GM12878 (cell line): Measurements from ENCODE around the gene GPR155. TPM values are rescaled to one million over a fixed set of nuclear protein-coding genes. Genes with fewer than 3 reads are reported as not detected.

Experiments used
- ATAC-seq: fragments of 200-7000 bp; cut with Tn5 transposase; 3 replicates; pipeline ENCODE4 v1.9.1; 2020; ENCODE audit warnings: mild to moderate bottlenecking, moderate library complexity
- BruUV-seq: library from RNA; stranded (reverse); fragments of 400-500 nt; replicated peaks from 2 replicates; lab custom pipeline; 2021; lab: Mats Ljungman, UMichigan
- CTCF ChIA-PET: fragments of 300-600 bp; sonication (Branson Sonifier 250); formaldehyde crosslinking; extraction: SDS; loops from one replicate; lab custom pipeline; 2021; ENCODE audit warnings: inconsistent platforms; lab: Yijun Ruan, JAX
- POLR2A ChIA-PET: fragments of 350-600 bp; formaldehyde crosslinking; extraction: SDS; loops from one replicate; lab custom pipeline; 2021; ENCODE audit warnings: inconsistent platforms; lab: Charles Lee
- RAD21 ChIA-PET: fragments of 300-600 bp; sonication (Branson Sonifier 250); formaldehyde crosslinking; loops from one replicate; lab custom pipeline; 2023; ENCODE audit warnings: antibody characterized with exemption; ENCODE audit not compliant: unreplicated experiment; lab: Charles Lee
- SMC1A ChIA-PET: fragments of 300-600 bp; sonication (Branson Sonifier 250); formaldehyde crosslinking; loops from one replicate; lab custom pipeline; 2023; ENCODE audit not compliant: unreplicated experiment, uncharacterized antibody; lab: Charles Lee
- DNase-seq: peaks from one replicate; pipeline ENCODE4 v3.0.0-alpha.2; 2011; ENCODE audit warnings: low read depth, low spot score
- FAIRE-seq: peaks from 3 replicates; lab custom pipeline; 2011; peaks lifted over from hg19 to GRCh38; lab: Jason Lieb, UNC
- H2AFZ ChIP-seq: 2 replicates; pipeline ENCODE4 v1.6.0; 2011; ENCODE audit warnings: low read depth, low read length, control low read depth; ENCODE audit not compliant: control insufficient read depth
- H3K27ac ChIP-seq: 2 replicates; pipeline ENCODE4 v1.5.1; 2011; ENCODE audit warnings: control low read depth; ENCODE audit not compliant: control insufficient read depth, insufficient read depth
- H3K27me3 ChIP-seq, 2 experiments: replicated peaks in 1 of 2; 2 replicates each; pipeline versions ENCODE4 v1.6.0 to v1.6.1; 2011; ENCODE audit warnings: low read length in 1 of 2; ENCODE audit not compliant: control insufficient read depth in 2 of 2, insufficient read depth in 2 of 2
- H3K36me3 ChIP-seq, 2 experiments: 2 replicates each; pipeline ENCODE4 v1.5.1; 2011; ENCODE audit warnings: low read length in 1 of 2; ENCODE audit not compliant: control insufficient read depth in 2 of 2, insufficient read depth in 2 of 2
- H3K4me1 ChIP-seq: 2 replicates; pipeline ENCODE4 v1.6.1; 2011; ENCODE audit warnings: mild to moderate bottlenecking, low read length, moderate library complexity, mixed read lengths; ENCODE audit not compliant: control insufficient read depth, insufficient read depth
- H3K4me2 ChIP-seq: 2 replicates; pipeline ENCODE4 v1.6.0; 2011; ENCODE audit warnings: control low read depth; ENCODE audit not compliant: control insufficient read depth, insufficient read depth
- H3K4me3 ChIP-seq: fragments of 200-600 bp; sonication (generic); 2 replicates; pipeline ENCODE4 v1.5.1; 2016
- H3K79me2 ChIP-seq: 2 replicates; pipeline ENCODE4 v1.6.0; 2011; ENCODE audit warnings: low read length; ENCODE audit not compliant: control insufficient read depth, insufficient read depth
- H3K9ac ChIP-seq: 2 replicates; pipeline ENCODE4 v1.8.0; 2011; ENCODE audit warnings: low read length, control low read depth, mixed read lengths; ENCODE audit not compliant: control insufficient read depth, insufficient read depth
- H3K9me3 ChIP-seq: replicated peaks from 3 replicates; pipeline ENCODE4 v1.5.1; 2011; ENCODE audit warnings: mild to moderate bottlenecking, low read length; ENCODE audit not compliant: control insufficient read depth, insufficient read depth
- H4K20me1 ChIP-seq: 2 replicates; pipeline ENCODE4 v1.6.0; 2011; ENCODE audit not compliant: control insufficient read depth, insufficient read depth
- CEBPZ ChIP-seq: fragments of 150-350 bp; IDR thresholded peaks from 2 replicates; pipeline ENCODE4 v1.6.1; 2016; ENCODE audit warnings: low read depth, low read length
- E2F4 ChIP-seq: IDR thresholded peaks from 2 replicates; pipeline ENCODE4 v1.6.1; 2012; ENCODE audit warnings: low read depth, low read length, improper control_type of control experiment
- E4F1 ChIP-seq: fragments of 450-650 bp; IDR thresholded peaks from 2 replicates; pipeline ENCODE4 v1.6.1; 2018; ENCODE audit warnings: borderline replicate concordance, mild to moderate bottlenecking; ENCODE audit not compliant: partially characterized antibody
- ELK1 ChIP-seq: IDR thresholded peaks from 2 replicates; pipeline ENCODE4 v1.6.1; 2012; ENCODE audit warnings: low read depth, low read length, improper control_type of control experiment
- FOXK2 ChIP-seq: fragments of 450-650 bp; IDR thresholded peaks from 2 replicates; pipeline ENCODE4 v1.6.1; 2017; ENCODE audit warnings: mild to moderate bottlenecking, moderate library complexity
- RAD21 ChIP-seq: IDR thresholded peaks from 2 replicates; pipeline ENCODE4 v1.6.1; 2011; ENCODE audit warnings: mild to moderate bottlenecking, low read depth, low read length, moderate library complexity; ENCODE audit not compliant: insufficient read depth
- STAT1 ChIP-seq: fragments of 450-650 bp; conservative IDR thresholded peaks from 2 replicates; pipeline ENCODE4 v1.6.1; 2014; ENCODE audit warnings: antibody characterized with exemption, mild to moderate bottlenecking
- TCF3 ChIP-seq: IDR thresholded peaks from 2 replicates; pipeline ENCODE4 v1.6.1; 2012; ENCODE audit warnings: low read depth, mild to moderate bottlenecking, low read length, borderline replicate concordance; ENCODE audit not compliant: insufficient read depth
- YY1 ChIP-seq: IDR thresholded peaks from 2 replicates; pipeline ENCODE4 v1.6.1; 2011; ENCODE audit warnings: low read depth, mild to moderate bottlenecking, low read length
- ZNF207 ChIP-seq: fragments of 450-650 bp; IDR thresholded peaks from 2 replicates; pipeline ENCODE4 v1.6.1; 2014; ENCODE audit warnings: antibody characterized with exemption, mild to moderate bottlenecking, borderline replicate concordance
- ZNF24 ChIP-seq: fragments of 450-650 bp; IDR thresholded peaks from 2 replicates; pipeline ENCODE4 v1.6.1; 2017; ENCODE audit warnings: antibody characterized with exemption, mild to moderate bottlenecking
- ZSCAN29 ChIP-seq: fragments of 450-650 bp; IDR thresholded peaks from 2 replicates; pipeline ENCODE4 v1.6.1; 2017; ENCODE audit warnings: mild to moderate bottlenecking, moderate library complexity
- WGBS: methylation state at CpG from one replicate; pipeline ENCODE4 v1.1.6; 2016; ENCODE audit warnings: low lambda C conversion rate; ENCODE audit not compliant: insufficient replicate concordance, insufficient coverage; ENCODE audit errors: missing lambda C conversion rate; 5-methylcytosine and 5-hydroxymethylcytosine counted together
- in situ Hi-C: fragments of 300-500 bp; cut with MboI; formaldehyde crosslinking; loops from 9 replicates; pipeline ENCODE4 v1.14.3; 2018; ENCODE audit warnings: mixed read lengths
- intact Hi-C: fragments of 100-400 bp; cut with micrococcal nuclease; formaldehyde crosslinking; loops from one replicate; pipeline ENCODE4 v1.14.2; 2022; ENCODE audit not compliant: unreplicated experiment
- polyA plus RNA-seq, 11 experiments: library from polyadenylated mRNA; depleted of rRNA in 4 of 11; unstranded in 6 of 11; stranded (reverse) in 5 of 11; fragments of >200 nt; fragmentation: Nextera tagmentation in 4 of 11; fragmentation: Illumina TruSeq in 1 of 11; extraction: Ambion mirVana in 4 of 11; extraction: Trizol in 1 of 11; gene quantifications; 1 replicate in 1 of 11; 2 replicates in 10 of 11; pipeline versions ENCODE4 v1.2.1 to v1.2.3, GENCODE V29; 2011 to 2016; ENCODE audit warnings: inconsistent platforms in 2 of 11, missing spikeins in 2 of 11, low read depth in 1 of 11
- total RNA-seq, 4 experiments: library from RNA; depleted of rRNA in 3 of 4; stranded (reverse); fragments of >200 nt in 3 of 4; fragmentation: Illumina TruSeq in 1 of 4; extraction: Trizol in 1 of 4; gene quantifications; 2 replicates each; pipeline versions ENCODE4 v1.2.1 to v1.2.3, GENCODE V29; 2013 to 2021

GPR155 gene
- total and polyA plus RNA-seq, 10 of the 15 experiments (the other 5 are each of a cell fraction or from before 2014, with no cell fraction given): 0.53 to 3.0 (median 1.5) TPM

GRCh38 chr2:174499371-174499770 lies 12.5 kb upstream of the GPR155 start:
- ATAC-seq (no peak), DNase-seq (no peak), FAIRE-seq (no peak)
- ChIA-PET SMC1A (no interaction called here), POLR2A (no interaction called here), RAD21 (no interaction called here), CTCF (interaction anchor here (1.6 kb wide), 1 partner anchor 104 kb away, joined by 3 read pairs; no protein-coding TSS in a partner anchor)
- Histone ChIP-seq H3K27ac (no peak overlapping the region), H3K4me3 (no peak overlapping the region), H3K27me3 (no peaks in the 10 kb centered on the region), H3K79me2 (no peaks in the 10 kb centered on the region), H3K9ac (no peak overlapping the region), H3K4me1 (no peaks in the 10 kb centered on the region), H4K20me1 (no peaks in the 10 kb centered on the region), H2AFZ (no peak overlapping the region), H3K4me2 (no peak overlapping the region), H3K36me3 (no peaks in the 10 kb centered on the region), H3K9me3 (no peaks in the 10 kb centered on the region)
- intact Hi-C loops (no loop called here), in situ Hi-C loops (no loop called here)
- 79% methylated on average over 4 of the region's 5 CpGs for WGBS
- BruUV-seq: no TSS peak
- no peak for TF ChIP-seq TCF3
- TF ChIP-seq ZNF207: no peak
- TF ChIP-seq ZSCAN29: no peak
- no peak for TF ChIP-seq ELK1
- TF ChIP-seq ZNF24: no peak
- TF ChIP-seq E2F4: no peak
- no peak for TF ChIP-seq YY1
- no peak for TF ChIP-seq RAD21
- no peak for TF ChIP-seq CEBPZ
- no peak for TF ChIP-seq E4F1
- TF ChIP-seq STAT1: no peak
- no peak for TF ChIP-seq FOXK2
